Measurements from ENCODE around the gene ECE1.
A peak's percentile ranks its signal among the peaks of the same experiment; 100 is the strongest.

The ECE1 gene

GRCh38 chr1:21323091-21323490 is 32.8 kb upstream of the ECE1 start:
- no peaks in the 10 kb centered on the region for H3K9me3 ChIP-seq
- no peaks in the 10 kb centered on the region for H3K36me3 ChIP-seq
- H3K27me3 ChIP-seq, result no peaks in the 10 kb centered on the region
- no peak for TF ChIP-seq CTCF (IDR thresholded peaks at IDR 0.05)
- H3K4me3 ChIP-seq, result no peak overlapping the region
- H3K27ac ChIP-seq, result peak overlapping the region; percentile 94 to 95
- no peak for DNase-seq
- intact Hi-C loops (cut with DNase I; ENCODE audit: low total_unique reads), result no loop called here
- peaks cover 12 to 100% (median 98%) of the 10 kb centered on the region in 4 donors for H3K4me1 ChIP-seq

GRCh38 chr1:21322681-21323016 is 32.4 kb upstream of the ECE1 start:
- H3K27ac ChIP-seq, result peak overlapping the region; percentile 94 to 95
- no peaks in the 10 kb centered on the region for H3K9me3 ChIP-seq
- peaks cover 0 to 2% (median 0%) of the 10 kb centered on the region in 3 donors for H3K36me3 ChIP-seq
- peaks cover 12 to 100% (median 99%) of the 10 kb centered on the region in 4 donors for H3K4me1 ChIP-seq
- no peaks in the 10 kb centered on the region for H3K27me3 ChIP-seq
- no peak for DNase-seq
- intact Hi-C loops (cut with DNase I; ENCODE audit: low total_unique reads), result no loop called here
- no peak overlapping the region for H3K4me3 ChIP-seq
- no peak for TF ChIP-seq CTCF (IDR thresholded peaks at IDR 0.05)

GRCh38 chr1:21321963-21322680 is 31.9 kb upstream of the ECE1 start:
- peak overlapping the region; percentile 94 to 95 for H3K27ac ChIP-seq
- peaks cover 12 to 98% (median 96%) of the 10 kb centered on the region in 4 donors for H3K4me1 ChIP-seq
- H3K4me3 ChIP-seq, result no peak overlapping the region
- intact Hi-C loops (cut with DNase I; ENCODE audit: low total_unique reads), result no loop called here
- TF ChIP-seq CTCF (IDR thresholded peaks at IDR 0.05), result no peak
- H3K36me3 ChIP-seq, result peaks cover 0 to 4% (median 0%) of the 10 kb centered on the region in 3 donors
- peak in 1 of 2 donors; percentile 75 for DNase-seq
- no peaks in the 10 kb centered on the region for H3K9me3 ChIP-seq
- H3K27me3 ChIP-seq, result no peaks in the 10 kb centered on the region

- Histone ChIP-seq H3K4me3 (no peak overlapping the region), H3K4me1 (peaks cover 7 to 98% (median 96%) of the 10 kb centered on the region in 4 donors), H3K9me3 (no peaks in the 10 kb centered on the region), H3K27ac (peak overlapping the region; percentile 94 to 95), H3K27me3 (no peaks in the 10 kb centered on the region), H3K36me3 (peaks cover 0 to 4% (median 0%) of the 10 kb centered on the region in 3 donors)
- intact Hi-C loops (cut with DNase I; ENCODE audit: low total_unique reads), result no loop called here
- peak in 1 of 2 donors; percentile 47 for DNase-seq
- no peak for TF ChIP-seq CTCF (IDR thresholded peaks at IDR 0.05)
Measured at GRCh38 chr1:21320410-21321108, 30.3 kb upstream of the ECE1 start.

- TF ChIP-seq CTCF (IDR thresholded peaks at IDR 0.05), result peak; percentile 25 to 40
- peak overlapping the region in 1 of 2 donors; percentile 8 for H3K4me3 ChIP-seq
- H3K9me3 ChIP-seq, result no peaks in the 10 kb centered on the region
- peaks cover 0 to 4% (median 0%) of the 10 kb centered on the region in 3 donors for H3K36me3 ChIP-seq
- intact Hi-C loops (cut with DNase I; ENCODE audit: low total_unique reads), result no loop called here
- peak; percentile 72 to 96 for DNase-seq
- peaks cover 7 to 98% (median 96%) of the 10 kb centered on the region in 4 donors for H3K4me1 ChIP-seq
- H3K27me3 ChIP-seq, result no peaks in the 10 kb centered on the region
- H3K27ac ChIP-seq, result peak overlapping the region; percentile 94 to 95
Measured at GRCh38 chr1:21319447-21320407, 29.5 kb upstream of the ECE1 start.
